Measurements from ENCODE around the gene BASP1. TPM values are rescaled to one million over a fixed set of nuclear protein-coding genes. Genes with fewer than 3 reads are reported as not detected.

Gene BASP1
- total and polyA plus RNA-seq, 10 of the 15 experiments (the other 5 are each of a cell fraction or from before 2014, with no cell fraction given), result 27.3 to 190 (median 102) TPM

- no peak for TF ChIP-seq CUX1 (IDR thresholded peaks at IDR 0.05; ENCODE audit: insufficient replicate concordance, low read depth, low read length)
- TF ChIP-seq RB1 (IDR thresholded peaks at IDR 0.05; ENCODE audit: borderline replicate concordance), result no peak
- no peak for TF ChIP-seq ZZZ3 (IDR thresholded peaks at IDR 0.05; ENCODE audit: control insufficient read depth, insufficient read length, low read depth)
- TF ChIP-seq BRCA1 (IDR thresholded peaks at IDR 0.05; ENCODE audit: low read depth, low read length), result no peak
- no peak for TF ChIP-seq HCFC1 (IDR thresholded peaks at IDR 0.05; ENCODE audit: low read length)
- no peak for TF ChIP-seq RELA (IDR thresholded peaks at IDR 0.05; ENCODE audit: borderline replicate concordance, partially characterized antibody)
- TF ChIP-seq CBFB (IDR thresholded peaks at IDR 0.05; ENCODE audit: low read depth), result no peak
- TF ChIP-seq HDAC2 (IDR thresholded peaks at IDR 0.05), result no peak
- no peak for TF ChIP-seq IRF4 (IDR thresholded peaks at IDR 0.05; ENCODE audit: low read depth, low read length)
- TF ChIP-seq STAT3 (IDR thresholded peaks at IDR 0.05; ENCODE audit: low read depth, low read length), result no peak
- TF ChIP-seq CHD4 (IDR thresholded peaks at IDR 0.05), result no peak
- no peak for TF ChIP-seq CREB1 (IDR thresholded peaks at IDR 0.05; ENCODE audit: low read depth)
- TF ChIP-seq, protein P1, sequence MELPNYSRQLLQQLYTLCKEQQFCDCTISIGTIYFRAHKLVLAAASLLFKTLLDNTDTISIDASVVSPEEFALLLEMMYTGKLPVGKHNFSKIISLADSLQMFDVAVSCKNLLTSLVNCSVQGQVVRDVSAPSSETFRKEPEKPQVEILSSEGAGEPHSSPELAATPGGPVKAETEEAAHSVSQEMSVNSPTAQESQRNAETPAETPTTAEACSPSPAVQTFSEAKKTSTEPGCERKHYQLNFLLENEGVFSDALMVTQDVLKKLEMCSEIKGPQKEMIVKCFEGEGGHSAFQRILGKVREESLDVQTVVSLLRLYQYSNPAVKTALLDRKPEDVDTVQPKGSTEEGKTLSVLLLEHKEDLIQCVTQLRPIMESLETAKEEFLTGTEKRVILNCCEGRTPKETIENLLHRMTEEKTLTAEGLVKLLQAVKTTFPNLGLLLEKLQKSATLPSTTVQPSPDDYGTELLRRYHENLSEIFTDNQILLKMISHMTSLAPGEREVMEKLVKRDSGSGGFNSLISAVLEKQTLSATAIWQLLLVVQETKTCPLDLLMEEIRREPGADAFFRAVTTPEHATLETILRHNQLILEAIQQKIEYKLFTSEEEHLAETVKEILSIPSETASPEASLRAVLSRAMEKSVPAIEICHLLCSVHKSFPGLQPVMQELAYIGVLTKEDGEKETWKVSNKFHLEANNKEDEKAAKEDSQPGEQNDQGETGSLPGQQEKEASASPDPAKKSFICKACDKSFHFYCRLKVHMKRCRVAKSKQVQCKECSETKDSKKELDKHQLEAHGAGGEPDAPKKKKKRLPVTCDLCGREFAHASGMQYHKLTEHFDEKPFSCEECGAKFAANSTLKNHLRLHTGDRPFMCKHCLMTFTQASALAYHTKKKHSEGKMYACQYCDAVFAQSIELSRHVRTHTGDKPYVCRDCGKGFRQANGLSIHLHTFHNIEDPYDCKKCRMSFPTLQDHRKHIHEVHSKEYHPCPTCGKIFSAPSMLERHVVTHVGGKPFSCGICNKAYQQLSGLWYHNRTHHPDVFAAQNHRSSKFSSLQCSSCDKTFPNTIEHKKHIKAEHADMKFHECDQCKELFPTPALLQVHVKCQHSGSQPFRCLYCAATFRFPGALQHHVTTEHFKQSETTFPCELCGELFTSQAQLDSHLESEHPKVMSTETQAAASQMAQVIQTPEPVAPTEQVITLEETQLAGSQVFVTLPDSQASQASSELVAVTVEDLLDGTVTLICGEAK (IDR thresholded peaks at IDR 0.05; ENCODE audit: borderline replicate concordance), result no peak
- no peak for TF ChIP-seq ZNF217 (IDR thresholded peaks at IDR 0.05)
Observed at GRCh38 chr5:17258431-17258830, 41.0 kb downstream of the BASP1 start (continued).
